Activated CD4-positive, alpha-beta memory T cell treated with anti-CD3 and anti-CD28 coated beads, Interleukin-2, amount 10 ng/mL, durations not matched to agents 7 days and 5 days (primary cell): ENCODE results near the gene CCDC107. TPM values are rescaled to one million over a fixed set of nuclear protein-coding genes. Genes with fewer than 3 reads are reported as not detected.
"Not testable (repeated sequence)": the region's sequence is repeated elsewhere in the genome, so short reads cannot be mapped to it uniquely, and the experiment has no call there.

Source experiments
- CTCF ChIA-PET: fragments of 350-600 bp; sonication (Branson Sonifier 250); formaldehyde crosslinking; loops from one replicate; lab custom pipeline; 2021; ENCODE audit warnings: antibody characterized with exemption, inconsistent platforms; lab: Charles Lee
- POLR2A ChIA-PET: fragments of 350-600 bp; sonication (Branson Sonifier 250); formaldehyde crosslinking; loops from one replicate; lab custom pipeline; 2021; ENCODE audit warnings: antibody characterized with exemption; lab: Charles Lee
- DNase-seq: peaks from one replicate; pipeline ENCODE4 v3.0.0-alpha.2; 2020
- H3K27ac Mint-ChIP-seq: one replicate; pipeline ENCODE4 v1.8.0; 2021; ENCODE audit warnings: mild to moderate bottlenecking, mixed read lengths
- H3K27me3 Mint-ChIP-seq: one replicate; pipeline ENCODE4 v1.8.0; 2021; ENCODE audit warnings: mixed read lengths
- H3K36me3 Mint-ChIP-seq: one replicate; pipeline ENCODE4 v1.8.0; 2021; ENCODE audit warnings: low read depth, mixed read lengths
- H3K4me1 Mint-ChIP-seq: one replicate; pipeline ENCODE4 v1.8.0; 2021; ENCODE audit warnings: mixed read lengths
- H3K4me3 Mint-ChIP-seq: one replicate; pipeline ENCODE4 v1.8.0; 2021; ENCODE audit warnings: mild to moderate bottlenecking, mixed read lengths
- H3K9me3 Mint-ChIP-seq: one replicate; pipeline ENCODE4 v1.8.0; 2021; ENCODE audit warnings: mixed read lengths
- total RNA-seq, 2 experiments: library from RNA; stranded (reverse); gene quantifications; one replicate each; pipeline ENCODE4 v1.2.3, GENCODE V29; 2021

CCDC107 gene
- total RNA-seq, 2 experiments from 2014 or later, result 36.6 to 37.7 TPM

DNA sequence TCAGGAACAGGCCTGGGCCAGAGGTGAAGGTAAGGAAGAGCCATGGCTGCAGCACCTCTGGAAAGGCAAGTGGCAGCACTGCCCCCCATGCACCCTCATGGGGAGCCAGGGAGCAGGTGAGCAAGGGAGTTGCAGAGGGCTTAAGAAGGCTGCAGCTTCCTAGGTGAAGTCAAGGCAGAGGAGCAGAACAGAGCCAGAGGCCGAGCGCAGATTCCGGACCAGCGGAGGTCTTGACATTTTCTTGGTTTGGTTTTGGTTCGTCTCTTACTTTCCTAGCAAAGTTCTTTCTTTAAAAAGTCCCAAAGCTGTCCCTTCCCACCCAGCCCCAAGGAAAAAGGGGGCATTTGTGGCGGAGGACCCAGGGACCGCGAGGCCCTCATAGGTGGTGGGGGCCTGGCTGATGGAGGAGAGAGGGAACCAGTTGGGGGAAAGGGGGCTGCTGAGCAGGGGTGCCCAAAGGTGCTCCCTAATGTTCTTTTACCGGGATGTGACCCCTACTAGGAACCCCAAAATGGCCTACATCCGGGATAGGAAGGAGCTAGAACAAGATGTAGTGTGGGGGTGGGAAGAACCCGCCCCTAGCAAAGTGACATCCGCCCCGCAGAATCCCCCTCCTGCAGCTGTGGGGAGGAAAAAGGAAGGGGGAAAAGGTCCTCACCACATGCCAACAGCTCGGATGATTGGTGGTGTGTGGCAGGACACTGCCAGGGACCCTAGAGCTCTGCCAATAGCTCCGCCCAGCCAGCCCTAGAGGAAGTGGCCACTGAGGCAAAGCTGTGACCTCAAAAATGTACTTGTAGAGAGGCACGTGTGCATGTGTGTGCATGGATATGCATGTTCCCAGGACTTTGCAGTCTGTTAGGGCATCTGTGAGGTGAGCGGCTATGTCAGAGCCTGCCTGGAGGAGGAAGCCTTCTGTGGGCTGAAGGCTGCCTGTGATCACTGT, 39.0 kb upstream of the CCDC107 start:
- peak overlapping the region; percentile 25 for H3K4me3 Mint-ChIP-seq
- CTCF ChIA-PET, result interaction anchor here (1.0 to 6.1 kb wide), 13 partner anchors 8 to 129 kb away, joined by 3 to 40 read pairs (median 8); partner anchors contain the start of genes ARHGEF39, CCDC107, RMRP and TESK1
- H3K9me3 Mint-ChIP-seq, result no peaks in the 10 kb centered on the region
- POLR2A ChIA-PET, result interaction anchor here (0.6 to 6.4 kb wide), 9 partner anchors 13 to 129 kb away, joined by 3 to 100 read pairs (median 6); partner anchors contain the start of genes ARHGEF39, CCDC107, CREB3 and GBA2
- peak; percentile 72 for DNase-seq
- peaks cover 2% of the 10 kb centered on the region for H3K36me3 Mint-ChIP-seq
- peaks cover 2% of the 10 kb centered on the region for H3K27me3 Mint-ChIP-seq
- peaks cover 43% of the 10 kb centered on the region for H3K4me1 Mint-ChIP-seq
- H3K27ac Mint-ChIP-seq, result peak overlapping the region; percentile 70

DNA sequence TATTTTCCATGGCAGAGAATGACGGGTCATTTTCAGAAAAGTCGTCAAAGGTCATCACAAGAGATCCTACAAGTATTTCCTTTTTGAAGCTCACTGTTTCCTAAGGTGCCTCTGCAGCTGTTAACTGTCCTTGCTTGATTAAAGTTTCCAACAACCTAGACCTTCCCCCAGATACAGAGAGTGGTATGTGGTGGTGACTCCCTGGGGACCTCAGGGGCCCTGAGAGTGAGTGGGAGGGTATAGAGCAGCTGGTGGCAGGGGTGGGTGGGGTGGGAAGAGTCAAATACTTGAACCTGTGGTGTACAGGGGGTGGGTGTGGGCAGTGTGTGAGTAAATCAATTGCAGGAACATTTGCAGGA, 38.3 kb upstream of the CCDC107 start:
- POLR2A ChIA-PET, result interaction anchor here (1.4 to 6.4 kb wide), 6 partner anchors 14 to 112 kb away, joined by 3 to 100 read pairs (median 8); partner anchors contain the start of genes ARHGEF39, CCDC107, CREB3 and RMRP
- H3K27me3 Mint-ChIP-seq, result no peaks in the 10 kb centered on the region
- H3K4me1 Mint-ChIP-seq, result peaks cover 43% of the 10 kb centered on the region
- no peak overlapping the region for H3K4me3 Mint-ChIP-seq
- peak overlapping the region; percentile 70 for H3K27ac Mint-ChIP-seq
- peaks cover 2% of the 10 kb centered on the region for H3K36me3 Mint-ChIP-seq
- CTCF ChIA-PET, result interaction anchor here (1.0 to 6.1 kb wide), 11 partner anchors 9 to 128 kb away, joined by 3 to 40 read pairs (median 8); partner anchors contain the start of genes ARHGEF39, CCDC107 and RMRP
- no peak for DNase-seq
- H3K9me3 Mint-ChIP-seq, result no peaks in the 10 kb centered on the region

DNA sequence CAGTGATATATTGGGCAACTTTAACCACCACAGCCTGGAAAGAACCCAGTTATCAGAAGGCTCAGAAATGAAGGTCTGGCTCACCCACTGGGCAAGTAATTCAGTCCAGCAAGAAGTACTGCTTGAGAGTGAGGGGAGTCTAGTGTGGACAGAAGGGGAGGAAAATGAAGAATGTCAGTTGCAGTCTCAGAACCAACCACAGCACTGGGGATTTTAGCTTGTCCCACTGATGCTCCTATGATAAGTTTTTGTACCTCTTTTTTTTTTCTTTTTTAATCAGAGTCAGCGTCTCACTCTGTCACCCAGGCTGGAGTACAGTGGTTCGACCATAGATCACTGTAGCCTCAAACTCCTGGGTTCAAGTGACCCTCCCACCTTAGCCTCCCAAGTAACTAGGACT, 30.5 kb upstream of the CCDC107 start:
- Mint-ChIP-seq H3K27me3 (peaks cover 4% of the 10 kb centered on the region), H3K27ac (no peak overlapping the region), H3K4me3 (no peak overlapping the region), H3K4me1 (no peaks in the 10 kb centered on the region), H3K36me3 (no peaks in the 10 kb centered on the region), H3K9me3 (no peaks in the 10 kb centered on the region)
- DNase-seq, result no peak
- CTCF ChIA-PET, result interaction anchor here (1.6 to 6.1 kb wide), 2 partner anchors 14 to 19 kb away, joined by 9 to 40 read pairs; no protein-coding TSS in a partner anchor
- POLR2A ChIA-PET, result interaction anchor here (2.1 kb wide), 1 partner anchor 19 kb away, joined by 6 read pairs; no protein-coding TSS in a partner anchor

DNA sequence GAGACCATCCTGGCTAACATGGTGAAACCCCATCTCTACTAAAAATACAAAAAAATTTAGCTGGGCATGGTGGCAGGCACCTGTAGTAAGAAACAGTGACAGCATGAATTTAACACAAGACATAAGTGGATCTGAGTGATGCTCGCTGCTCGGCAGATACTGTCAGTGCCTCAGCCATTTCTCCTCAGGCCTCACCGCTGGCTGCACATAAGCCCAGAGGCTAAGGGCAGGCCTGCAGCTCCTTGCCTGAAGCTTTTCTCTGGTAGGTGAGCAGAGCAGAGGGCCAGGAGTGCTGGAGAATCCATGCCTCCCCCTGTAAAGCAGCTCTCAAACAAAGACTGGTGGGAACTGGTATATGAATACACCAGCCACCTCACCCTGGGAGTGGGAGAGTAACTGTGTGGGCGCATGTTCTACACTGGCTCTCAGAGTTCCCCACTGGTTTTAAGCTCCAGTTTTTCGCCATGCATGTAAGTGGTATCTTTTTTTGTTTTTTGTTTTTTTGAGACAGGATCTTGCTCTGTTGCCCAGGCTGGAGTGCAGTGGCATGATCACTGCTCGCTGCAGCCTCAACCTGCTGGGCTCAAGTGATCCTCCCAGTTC, 29.6 kb upstream of the CCDC107 start:
- CTCF ChIA-PET, result interaction anchor here (1.0 to 6.1 kb wide), 6 partner anchors 11 to 128 kb away, joined by 4 to 40 read pairs (median 6); no protein-coding TSS in a partner anchor
- no peaks in the 10 kb centered on the region for H3K9me3 Mint-ChIP-seq
- H3K27ac Mint-ChIP-seq, result no peak overlapping the region
- no peaks in the 10 kb centered on the region for H3K4me1 Mint-ChIP-seq
- no peak overlapping the region for H3K4me3 Mint-ChIP-seq
- DNase-seq, result no peak
- peaks cover 4% of the 10 kb centered on the region for H3K27me3 Mint-ChIP-seq
- H3K36me3 Mint-ChIP-seq, result no peaks in the 10 kb centered on the region
- POLR2A ChIA-PET, result interaction anchor here (1.0 to 2.1 kb wide), 2 partner anchors 17 to 19 kb away, joined by 4 to 6 read pairs; no protein-coding TSS in a partner anchor

DNA sequence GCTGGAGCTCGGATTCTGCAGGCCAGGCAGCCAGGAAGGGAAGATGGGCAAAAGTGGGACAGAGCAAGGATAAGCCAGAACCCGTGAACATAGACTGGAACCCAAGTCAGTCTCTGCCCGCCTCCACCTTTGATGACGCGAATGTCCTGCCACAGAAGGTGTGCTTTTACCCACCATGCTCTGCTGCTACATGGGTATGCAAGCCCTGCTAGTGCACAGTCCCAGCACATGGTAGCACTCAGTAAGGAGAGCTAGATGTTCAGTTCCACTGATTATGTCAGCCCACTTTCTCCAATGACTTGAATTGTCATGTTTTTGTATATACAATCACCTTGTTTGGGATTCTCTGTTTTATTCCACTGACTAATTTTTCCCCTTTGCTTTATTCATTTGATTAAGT, 28.5 kb upstream of the CCDC107 start:
- DNase-seq, result no peak
- no peak overlapping the region for H3K4me3 Mint-ChIP-seq

DNA sequence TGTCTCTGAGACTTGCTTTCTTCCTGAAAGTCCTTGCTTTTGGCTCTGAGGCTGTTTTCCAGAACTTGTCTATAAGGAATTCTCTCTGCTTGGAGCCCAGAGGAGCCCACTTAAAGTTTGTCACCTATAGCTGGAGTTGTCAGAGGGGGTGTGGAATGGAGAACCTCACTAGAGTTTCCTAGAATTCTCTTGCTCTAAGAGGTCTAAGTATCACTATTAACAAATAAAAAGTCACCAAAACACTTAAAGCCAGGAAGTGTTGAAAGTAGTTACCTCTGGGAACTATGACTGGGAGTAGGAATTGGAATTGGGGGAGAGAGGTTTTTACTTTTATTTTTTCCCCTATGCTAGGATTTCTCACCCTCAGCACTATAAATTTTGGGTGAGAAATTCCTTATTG, 22.4 kb upstream of the CCDC107 start:
- H3K4me1 Mint-ChIP-seq, result peaks cover 34% of the 10 kb centered on the region
- no peaks in the 10 kb centered on the region for H3K27me3 Mint-ChIP-seq
- peaks cover 3% of the 10 kb centered on the region for H3K9me3 Mint-ChIP-seq
- ChIA-PET CTCF (interaction anchor here (1.5 to 1.9 kb wide), 3 partner anchors 10 to 24 kb away, joined by 3 to 10 read pairs (median 7); no protein-coding TSS in a partner anchor), POLR2A (interaction anchor here (1.4 to 2.2 kb wide), 2 partner anchors 16 to 22 kb away, joined by 4 to 6 read pairs; partner anchors contain the start of genes CCDC107 and RMRP)
- no peak overlapping the region for H3K4me3 Mint-ChIP-seq
- peaks cover 24% of the 10 kb centered on the region for H3K36me3 Mint-ChIP-seq
- no peak for DNase-seq
- no peak overlapping the region for H3K27ac Mint-ChIP-seq

More for the DNA sequence above, 28.5 kb upstream of the CCDC107 start:
- ChIA-PET POLR2A (interaction anchor here (1.2 to 2.1 kb wide), 2 partner anchors 17 to 21 kb away, joined by 4 to 6 read pairs; no protein-coding TSS in a partner anchor), CTCF (interaction anchor here (1.0 to 6.1 kb wide), 5 partner anchors 13 to 127 kb away, joined by 4 to 40 read pairs (median 5); no protein-coding TSS in a partner anchor)
- Mint-ChIP-seq H3K9me3 (no peaks in the 10 kb centered on the region), H3K4me1 (no peaks in the 10 kb centered on the region), H3K27ac (no peak overlapping the region), H3K36me3 (no peaks in the 10 kb centered on the region), H3K27me3 (peaks cover 4% of the 10 kb centered on the region)

DNA sequence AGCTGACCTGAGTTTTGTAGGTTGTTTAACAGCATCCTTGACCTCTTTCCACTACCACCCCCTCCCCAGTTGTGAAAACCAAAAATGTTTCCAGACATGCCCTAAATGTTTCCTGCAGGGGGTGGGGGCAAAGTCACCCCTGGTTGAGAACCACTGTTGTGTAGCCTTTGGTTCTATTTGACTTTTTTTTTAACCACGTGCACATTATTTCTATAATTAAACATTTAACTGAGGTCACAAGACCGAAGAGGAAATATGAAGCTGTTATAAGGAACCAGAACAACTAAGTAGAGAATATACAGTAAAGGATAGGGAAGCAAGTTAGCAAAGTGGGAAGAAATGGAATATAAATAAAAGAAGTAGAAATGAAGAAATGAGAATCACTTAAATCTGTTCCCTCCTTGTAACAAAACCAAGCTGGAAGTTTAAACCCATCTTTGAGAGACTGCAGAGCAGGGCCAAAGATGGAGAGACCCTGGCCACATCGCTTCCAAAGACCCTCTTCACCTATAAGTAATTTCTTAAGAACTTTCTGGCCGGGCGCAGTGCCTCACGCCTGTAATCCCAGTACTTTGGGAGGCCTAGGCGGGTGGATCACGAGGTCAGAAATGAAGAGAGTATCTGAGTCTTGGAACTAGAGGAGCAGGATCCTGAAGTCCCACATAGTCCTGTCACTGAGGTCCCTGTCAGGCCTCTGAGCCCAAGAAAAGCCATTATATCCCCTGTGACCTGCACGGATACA, 21.8 kb upstream of the CCDC107 start:
- H3K27ac Mint-ChIP-seq, result no peak overlapping the region
- DNase-seq, result no peak
- peaks cover 30% of the 10 kb centered on the region for H3K36me3 Mint-ChIP-seq
- H3K4me3 Mint-ChIP-seq, result no peak overlapping the region
- H3K27me3 Mint-ChIP-seq, result no peaks in the 10 kb centered on the region
- H3K4me1 Mint-ChIP-seq, result peaks cover 35% of the 10 kb centered on the region
- ChIA-PET CTCF (interaction anchor here (1.5 to 1.9 kb wide), 2 partner anchors 11 to 25 kb away, joined by 3 to 7 read pairs; no protein-coding TSS in a partner anchor), POLR2A (interaction anchor here (1.4 to 2.2 kb wide), 2 partner anchors 16 to 22 kb away, joined by 4 to 6 read pairs; partner anchors contain the start of genes CCDC107 and RMRP)
- H3K9me3 Mint-ChIP-seq, result peaks cover 3% of the 10 kb centered on the region

DNA sequence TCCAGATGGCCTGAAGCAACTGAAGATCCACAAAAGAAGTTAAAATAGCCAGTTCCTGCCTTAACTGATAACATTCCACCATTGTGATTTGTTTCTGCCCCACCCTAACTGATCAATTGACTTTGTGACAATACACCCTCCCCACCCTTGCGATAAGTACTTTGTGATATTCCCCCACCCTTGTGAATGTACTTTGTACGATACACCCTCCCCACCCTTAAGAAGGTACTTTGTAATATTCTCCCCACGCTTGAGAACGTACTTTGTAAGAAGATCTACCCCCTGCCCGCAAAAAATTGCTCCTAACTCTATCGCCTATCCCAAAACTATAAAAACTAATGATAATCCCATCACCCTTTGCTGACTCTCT, 21.2 kb upstream of the CCDC107 start:
- H3K36me3 Mint-ChIP-seq, result peaks cover 35% of the 10 kb centered on the region
- ChIA-PET POLR2A (interaction anchor here (1.4 kb wide), 1 partner anchor 21 kb away, joined by 4 read pairs; the partner anchor contains the start of genes CCDC107 and RMRP), CTCF (interaction anchor here (1.5 to 1.9 kb wide), 2 partner anchors 10 to 25 kb away, joined by 3 to 7 read pairs; no protein-coding TSS in a partner anchor)
- H3K9me3 Mint-ChIP-seq, H3K27me3 Mint-ChIP-seq, DNase-seq, H3K4me3 Mint-ChIP-seq, H3K27ac Mint-ChIP-seq: not testable (repeated sequence)
- peaks cover 39% of the 10 kb centered on the region for H3K4me1 Mint-ChIP-seq

DNA sequence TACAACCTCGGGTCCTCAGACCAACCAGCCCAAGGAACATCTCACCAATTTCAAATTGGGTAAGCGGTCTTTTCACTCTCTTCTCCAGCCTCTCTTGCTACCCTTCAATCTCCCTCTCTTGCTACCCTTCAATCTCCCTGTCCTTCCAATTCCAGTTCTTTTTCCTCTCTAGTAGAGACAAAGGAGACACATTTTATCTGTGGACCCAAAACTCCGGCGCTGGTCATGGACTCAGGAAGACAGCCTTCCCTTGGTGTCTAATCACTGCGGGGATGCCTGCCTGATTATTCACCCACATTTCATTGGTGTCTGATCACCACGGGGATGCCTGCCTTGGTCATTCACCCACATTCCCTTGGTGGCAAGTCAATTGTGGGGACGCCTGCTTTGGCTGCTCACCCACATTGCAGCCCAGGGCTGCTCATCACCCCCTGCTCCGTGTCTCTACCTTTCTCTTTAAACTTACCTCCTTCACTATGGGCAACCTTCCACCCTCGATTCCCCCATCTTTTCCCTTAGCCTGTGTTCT, 20.6 kb upstream of the CCDC107 start:
- POLR2A ChIA-PET, result interaction anchor here (0.7 to 2.0 kb wide), 4 partner anchors 10 to 95 kb away, joined by 3 to 7 read pairs (median 4); partner anchors contain the start of gene CREB3
- H3K27me3 Mint-ChIP-seq, CTCF ChIA-PET, H3K9me3 Mint-ChIP-seq, H3K4me3 Mint-ChIP-seq, H3K27ac Mint-ChIP-seq, DNase-seq: not testable (repeated sequence)
- Mint-ChIP-seq H3K36me3 (peaks cover 39% of the 10 kb centered on the region), H3K4me1 (peaks cover 39% of the 10 kb centered on the region)

DNA sequence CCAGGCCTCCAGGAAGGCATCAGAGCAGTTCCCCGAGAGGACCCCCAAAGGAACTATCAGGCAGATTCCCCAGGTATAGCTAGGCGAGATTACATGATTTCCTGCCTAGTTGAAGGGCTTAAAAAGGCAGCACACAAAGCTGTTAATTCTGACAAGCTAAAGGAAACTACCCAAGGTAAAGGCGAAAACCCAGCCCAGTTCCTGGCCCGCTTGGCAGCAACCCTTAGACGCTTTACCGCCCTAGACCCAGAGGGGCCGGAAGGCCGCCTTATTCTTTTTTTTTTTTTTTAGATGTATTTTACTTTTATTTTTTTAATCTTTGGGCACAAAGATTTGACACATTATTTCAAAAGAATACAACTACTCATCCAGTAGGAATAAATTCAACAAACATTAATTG, 19.3 kb upstream of the CCDC107 start:
- H3K9me3 Mint-ChIP-seq, DNase-seq, H3K4me3 Mint-ChIP-seq, H3K27me3 Mint-ChIP-seq: not testable (repeated sequence)
- H3K36me3 Mint-ChIP-seq, result peaks cover 47% of the 10 kb centered on the region
- peaks cover 39% of the 10 kb centered on the region for H3K4me1 Mint-ChIP-seq
- POLR2A ChIA-PET, result interaction anchor here (0.7 to 2.4 kb wide), 8 partner anchors 9 to 35 kb away, joined by 3 to 8 read pairs (median 6); partner anchors contain the start of genes CCDC107 and RMRP
- H3K27ac Mint-ChIP-seq, result peak overlapping the region; percentile 83
- CTCF ChIA-PET, result interaction anchor here (0.8 to 2.8 kb wide), 2 partner anchors 19 to 28 kb away, joined by 3 to 13 read pairs; no protein-coding TSS in a partner anchor

DNA sequence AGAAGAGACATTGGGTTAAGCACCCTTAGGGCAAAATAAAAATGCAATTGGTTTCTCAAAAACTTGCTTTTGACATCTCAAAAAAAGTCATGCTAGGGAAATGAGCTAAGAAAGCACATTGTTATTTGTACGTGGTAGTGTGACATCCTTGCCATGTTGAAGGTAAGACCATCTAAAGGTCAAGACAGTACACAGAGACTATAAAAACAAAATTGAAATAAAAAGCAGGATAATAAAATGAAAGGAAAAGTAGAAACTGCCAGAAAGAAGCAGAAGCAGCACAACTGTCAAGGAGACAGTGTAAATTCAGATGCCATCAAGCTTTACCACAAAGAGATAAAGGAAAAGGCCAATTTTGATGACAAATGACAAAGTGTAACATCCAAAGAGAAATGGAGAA, 18.9 kb upstream of the CCDC107 start:
- H3K4me3 Mint-ChIP-seq, H3K27me3 Mint-ChIP-seq, DNase-seq, H3K9me3 Mint-ChIP-seq: not testable (repeated sequence)
- POLR2A ChIA-PET, result interaction anchor here (1.0 to 2.4 kb wide), 5 partner anchors 8 to 35 kb away, joined by 3 to 8 read pairs (median 7); partner anchors contain the start of genes CCDC107 and RMRP
- H3K36me3 Mint-ChIP-seq, result peaks cover 48% of the 10 kb centered on the region
- H3K4me1 Mint-ChIP-seq, result peaks cover 39% of the 10 kb centered on the region
- peak overlapping the region; percentile 83 for H3K27ac Mint-ChIP-seq
- CTCF ChIA-PET, result interaction anchor here (1.8 to 2.8 kb wide), 2 partner anchors 19 to 28 kb away, joined by 5 to 13 read pairs; no protein-coding TSS in a partner anchor
